Esophagus muscularis mucosa (tissue), 4 donors: Measurements from ENCODE around the gene IFT20. TPM values are rescaled to one million over a fixed set of nuclear protein-coding genes. Genes with fewer than 3 reads are reported as not detected.
A peak's percentile ranks its signal among the peaks of the same experiment; 100 is the strongest.

Experiments used
- DNase-seq: peaks from one replicate; pipeline ENCODE4 v3.0.0-alpha.2; 2017; ENCODE audit errors: extremely low spot score
- H3K27ac ChIP-seq, 4 donors: fragments of 200-600 bp; sonication (generic); replicated peaks in 1 of 4; 1 replicate in 3 of 4; 2 replicates in 1 of 4; pipeline ENCODE4 v1.5.1; 2016 to 2019; ENCODE audit warnings: mild to moderate bottlenecking in 1 of 4
- H3K27me3 ChIP-seq, 4 donors: fragments of 200-600 bp; sonication (generic); one replicate each; pipeline versions ENCODE4 v1.5.1 to v1.6.0; 2016 to 2019
- H3K36me3 ChIP-seq, 4 donors: fragments of 200-600 bp; sonication (generic); one replicate each; pipeline ENCODE4 v1.5.1; 2016 to 2019
- H3K4me1 ChIP-seq, 4 donors: fragments of 200-600 bp; sonication (generic); one replicate each; pipeline ENCODE4 v1.5.1; 2016 to 2019
- H3K4me3 ChIP-seq, 4 donors: fragments of 200-600 bp; sonication (generic); 1 replicate in 2 of 4; 2 replicates in 2 of 4; pipeline ENCODE4 v1.5.1; 2016 to 2019; ENCODE audit warnings: mild to moderate bottlenecking in 4 of 4, moderate library complexity in 1 of 4
- H3K9me3 ChIP-seq, 4 donors: fragments of 200-600 bp; sonication (generic); 1 replicate in 3 of 4; 2 replicates in 1 of 4; pipeline ENCODE4 v1.5.1; 2016 to 2019
- EP300 ChIP-seq: sonication (generic); formaldehyde crosslinking; IDR thresholded peaks from one replicate; pipeline ENCODE4 v1.6.1; 2017; ENCODE audit warnings: antibody characterized with exemption
- POLR2A ChIP-seq: fragments of 450-650 bp; IDR thresholded peaks from one replicate; pipeline ENCODE4 v1.6.1; 2017; ENCODE audit warnings: antibody characterized with exemption, moderate library complexity, mild to moderate bottlenecking, low read depth
- POLR2AphosphoS5 ChIP-seq, 2 donors: sonication (generic); formaldehyde crosslinking; IDR thresholded peaks; one replicate each; pipeline ENCODE4 v1.6.1; 2017; ENCODE audit warnings: antibody characterized with exemption in 2 of 2
- WGBS: methylation state at CpG from one replicate; pipeline ENCODE4 v1.1.5; 2018; 5-methylcytosine and 5-hydroxymethylcytosine counted together
- intact Hi-C: fragments of 100-400 bp; cut with DNase I; formaldehyde crosslinking; loops from one replicate; pipeline ENCODE4 v1.15.1; 2023
- total RNA-seq, 4 donors: library from RNA; depleted of rRNA; stranded (reverse); fragments of >200 nt; gene quantifications; one replicate each; pipeline versions ENCODE4 v1.1.0 to v1.2.1, GENCODE V29; 2016
- TF ChIP-seq, protein P1 (sequence below), 3 experiments: fragments of 200-600 bp in 2 of 3; fragments of 450-650 bp in 1 of 3; sonication (generic) in 2 of 3; IDR thresholded peaks; one replicate each; pipeline ENCODE4 v1.5.1; 2017 to 2019; ENCODE audit warnings: antibody characterized with exemption in 3 of 3, mild to moderate bottlenecking in 2 of 3, moderate library complexity in 1 of 3

Gene IFT20
- total RNA-seq, 4 donors from 2014 or later, result 41.3 to 63.5 (median 47.0) TPM

DNA sequence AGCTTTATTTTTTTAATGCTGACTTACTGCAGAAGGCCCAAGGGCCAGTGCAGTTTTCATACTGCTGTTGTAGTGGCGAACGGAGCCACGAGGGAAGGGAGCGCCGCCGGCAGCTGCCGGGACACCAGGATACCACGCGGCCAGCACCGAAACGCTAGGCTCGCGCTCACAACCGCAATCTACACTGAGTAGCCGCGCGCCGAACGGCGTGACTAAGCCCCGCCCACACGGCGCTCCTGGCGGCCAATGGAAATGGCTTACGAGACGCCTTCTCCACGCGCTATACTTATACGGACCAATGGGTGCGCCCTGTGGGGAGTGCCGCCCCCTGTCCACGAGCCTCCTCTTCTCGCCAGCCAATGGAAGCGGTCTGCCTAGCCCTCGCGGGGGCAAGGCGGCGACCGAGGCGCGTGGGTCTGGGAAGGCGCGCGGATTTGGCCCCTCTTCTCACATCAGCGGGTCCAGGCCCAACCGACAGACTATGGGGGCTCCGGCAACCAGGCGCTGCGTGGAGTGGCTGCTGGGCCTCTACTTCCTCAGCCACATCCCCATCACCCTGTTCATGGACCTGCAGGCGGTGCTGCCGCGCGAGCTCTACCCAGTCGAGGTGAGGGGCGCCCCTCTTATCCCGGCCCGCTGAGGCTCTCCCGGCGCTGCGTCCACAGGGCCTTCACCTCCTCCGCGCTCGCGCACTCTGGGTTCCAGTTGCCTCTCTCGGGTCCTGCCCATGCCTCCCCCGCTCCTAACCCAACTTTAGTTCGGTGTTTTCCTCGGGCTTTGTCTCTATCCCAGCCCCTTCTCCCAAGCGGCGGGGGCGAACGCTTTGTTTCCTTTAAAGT, 16.3 kb downstream of the IFT20 start, which contains the start of gene TMEM97:
Gene TMEM97, plus strand, starts transcription at position 442 of the 839 bp plus-strand sequence. Its CDS starts 40 bp downstream, at position 482.
- no peaks in the 10 kb centered on the region for H3K36me3 ChIP-seq
- peak within 1 kb of the TSS; percentile 59 to 82 (median 66) for H3K4me3 ChIP-seq
- intact Hi-C loops, result no loop called here
- H3K4me1 ChIP-seq, result peaks cover 17 to 22% (median 20%) of the 10 kb centered on the region in 4 donors
- no peaks in the 10 kb centered on the region for H3K27me3 ChIP-seq
- WGBS, result under 1% methylated on average over 24 of the region's 72 CpGs
- peak within 1 kb of the TSS; percentile 68 to 86 (median 77) for H3K27ac ChIP-seq
- no peaks in the 10 kb centered on the region for H3K9me3 ChIP-seq
- peak; percentile 98 for DNase-seq
- TF ChIP-seq EP300, result no peak
- TF ChIP-seq POLR2AphosphoS5 (IDR thresholded peaks at IDR 0.05), result peak; percentile 39 to 87
- TF ChIP-seq POLR2A, result no peak
- TF ChIP-seq, protein P1, sequence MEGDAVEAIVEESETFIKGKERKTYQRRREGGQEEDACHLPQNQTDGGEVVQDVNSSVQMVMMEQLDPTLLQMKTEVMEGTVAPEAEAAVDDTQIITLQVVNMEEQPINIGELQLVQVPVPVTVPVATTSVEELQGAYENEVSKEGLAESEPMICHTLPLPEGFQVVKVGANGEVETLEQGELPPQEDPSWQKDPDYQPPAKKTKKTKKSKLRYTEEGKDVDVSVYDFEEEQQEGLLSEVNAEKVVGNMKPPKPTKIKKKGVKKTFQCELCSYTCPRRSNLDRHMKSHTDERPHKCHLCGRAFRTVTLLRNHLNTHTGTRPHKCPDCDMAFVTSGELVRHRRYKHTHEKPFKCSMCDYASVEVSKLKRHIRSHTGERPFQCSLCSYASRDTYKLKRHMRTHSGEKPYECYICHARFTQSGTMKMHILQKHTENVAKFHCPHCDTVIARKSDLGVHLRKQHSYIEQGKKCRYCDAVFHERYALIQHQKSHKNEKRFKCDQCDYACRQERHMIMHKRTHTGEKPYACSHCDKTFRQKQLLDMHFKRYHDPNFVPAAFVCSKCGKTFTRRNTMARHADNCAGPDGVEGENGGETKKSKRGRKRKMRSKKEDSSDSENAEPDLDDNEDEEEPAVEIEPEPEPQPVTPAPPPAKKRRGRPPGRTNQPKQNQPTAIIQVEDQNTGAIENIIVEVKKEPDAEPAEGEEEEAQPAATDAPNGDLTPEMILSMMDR (IDR thresholded peaks at IDR 0.05), result peak in 1 of 3 experiments; percentile 10

- intact Hi-C loops, result no loop called here
Measured at GRCh38 chr17:28317966-28318758, 17.1 kb downstream of the IFT20 start.

DNA sequence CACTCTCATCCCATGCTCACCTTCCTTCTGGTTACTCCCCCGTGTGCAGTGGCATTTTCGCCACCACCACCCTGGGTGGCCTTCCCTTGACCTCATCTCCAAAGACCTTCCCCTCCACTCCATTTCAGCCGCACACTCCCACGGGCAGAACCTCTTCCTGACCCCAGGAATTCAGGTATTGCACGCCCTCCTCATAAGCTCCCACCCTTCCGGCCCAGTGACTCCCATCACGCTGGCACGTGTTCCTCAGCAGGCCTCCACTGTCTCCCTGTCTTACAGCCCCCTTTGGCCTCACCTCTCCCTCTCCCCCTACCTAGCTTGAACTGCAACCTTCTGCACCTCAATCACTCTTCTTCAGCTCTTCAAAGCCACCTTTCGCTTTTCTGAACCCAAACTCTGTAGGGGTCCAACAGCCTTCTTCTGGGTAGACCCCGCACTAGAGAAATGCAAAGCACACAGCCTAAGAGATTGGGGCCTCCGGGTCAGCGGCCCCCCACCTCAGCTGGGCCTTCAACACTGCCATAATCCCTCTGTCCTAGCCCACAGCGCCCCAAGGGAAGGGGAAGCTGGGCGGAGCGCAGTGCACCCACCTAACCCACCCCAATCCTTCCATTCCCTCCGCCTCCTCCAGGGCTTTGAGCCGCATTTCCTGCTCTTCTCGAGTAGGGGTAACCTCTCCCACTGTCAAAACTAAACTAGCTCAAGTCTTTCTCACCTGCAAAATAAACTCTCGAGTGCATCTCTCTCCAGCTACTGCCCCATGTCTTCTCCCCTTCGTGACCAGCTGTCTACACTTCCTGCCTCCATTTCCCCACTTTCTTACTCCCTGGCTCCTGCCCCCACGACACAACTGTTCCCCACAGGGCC, 17.9 kb downstream of the IFT20 start:
- TF ChIP-seq POLR2A (no peak), POLR2AphosphoS5 (IDR thresholded peaks at IDR 0.05) (no peak), EP300 (no peak)
- TF ChIP-seq, protein P1 (IDR thresholded peaks at IDR 0.05), result no peak
- no peak overlapping the region for H3K4me3 ChIP-seq
- H3K36me3 ChIP-seq, result no peaks in the 10 kb centered on the region
- H3K9me3 ChIP-seq, result no peaks in the 10 kb centered on the region
- DNase-seq, result no peak
- intact Hi-C loops, result no loop called here
- H3K27me3 ChIP-seq, result no peaks in the 10 kb centered on the region
- 84% methylated on average over 21 of the region's 21 CpGs for WGBS
- peaks cover 17 to 22% (median 20%) of the 10 kb centered on the region in 4 donors for H3K4me1 ChIP-seq
- no peak overlapping the region for H3K27ac ChIP-seq

More at GRCh38 chr17:28317966-28318758, 17.1 kb downstream of the IFT20 start:
- DNase-seq, result no peak
- WGBS, result 12% methylated on average over 36 of the region's 40 CpGs
- TF ChIP-seq EP300, result no peak
- no peak for TF ChIP-seq POLR2A
- TF ChIP-seq, protein P1 (IDR thresholded peaks at IDR 0.05), result no peak
- TF ChIP-seq POLR2AphosphoS5 (IDR thresholded peaks at IDR 0.05), result no peak
- Histone ChIP-seq H3K27me3 (no peaks in the 10 kb centered on the region), H3K4me1 (peaks cover 17 to 22% (median 20%) of the 10 kb centered on the region in 4 donors), H3K4me3 (peak overlapping the region; percentile 59 to 82 (median 66)), H3K9me3 (no peaks in the 10 kb centered on the region), H3K27ac (peak overlapping the region in 3 of 4 donors; percentile 68 to 86 (median 81)), H3K36me3 (no peaks in the 10 kb centered on the region)
